ENCODE data around the gene BCL2A1.
"Not testable (repeated sequence)": the region's sequence is repeated elsewhere in the genome, so short reads cannot be mapped to it uniquely, and the experiment has no call there.

BCL2A1 gene

DNA sequence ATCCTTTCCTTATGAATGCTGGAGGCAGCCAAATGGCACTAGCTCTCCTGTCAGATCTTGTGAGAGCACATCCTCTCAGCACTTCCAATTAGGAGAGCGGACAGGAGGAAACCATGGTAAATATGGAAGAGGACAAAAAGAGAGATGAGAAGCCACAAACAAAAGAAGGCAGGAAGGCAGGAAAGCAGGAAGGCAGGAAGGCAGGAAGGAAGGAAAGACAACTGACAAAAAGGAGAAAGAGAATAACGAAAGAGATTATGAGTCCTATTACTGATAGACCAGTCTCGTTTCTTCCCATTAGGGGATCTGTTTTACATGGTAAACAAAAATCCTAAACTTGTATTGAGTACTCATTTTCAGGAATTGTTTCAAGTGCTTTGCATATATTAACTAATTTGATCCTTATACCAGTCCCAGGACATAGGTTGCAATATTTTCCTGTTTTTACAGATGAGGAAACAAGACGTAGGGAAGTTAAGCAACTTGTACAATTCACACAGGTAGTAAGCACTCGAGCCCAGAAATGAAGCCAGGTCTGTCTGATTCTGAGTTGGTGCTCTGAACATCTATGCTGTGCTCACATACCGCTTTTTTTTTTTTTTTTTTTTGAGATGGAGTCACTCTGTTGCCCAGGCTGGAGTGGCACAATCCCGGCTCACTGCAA, 4.2 kb downstream of the BCL2A1 start:
- no peak overlapping the region for H3K27ac ChIP-seq
- no peak for DNase-seq
- H3K4me3 ChIP-seq (ENCODE audit: low read depth, low read length) = no peak overlapping the region
- H3K27me3 ChIP-seq (ENCODE audit: insufficient read depth, low read depth, severe bottlenecking) = no peaks in the 10 kb centered on the region
- no peaks in the 10 kb centered on the region for H3K36me3 ChIP-seq
- H3K9me3 ChIP-seq (ENCODE audit: severe bottlenecking) = no peaks in the 10 kb centered on the region
- no peak for TF ChIP-seq CTCF (IDR thresholded peaks at IDR 0.05; ENCODE audit: low read depth, low read length)

DNA sequence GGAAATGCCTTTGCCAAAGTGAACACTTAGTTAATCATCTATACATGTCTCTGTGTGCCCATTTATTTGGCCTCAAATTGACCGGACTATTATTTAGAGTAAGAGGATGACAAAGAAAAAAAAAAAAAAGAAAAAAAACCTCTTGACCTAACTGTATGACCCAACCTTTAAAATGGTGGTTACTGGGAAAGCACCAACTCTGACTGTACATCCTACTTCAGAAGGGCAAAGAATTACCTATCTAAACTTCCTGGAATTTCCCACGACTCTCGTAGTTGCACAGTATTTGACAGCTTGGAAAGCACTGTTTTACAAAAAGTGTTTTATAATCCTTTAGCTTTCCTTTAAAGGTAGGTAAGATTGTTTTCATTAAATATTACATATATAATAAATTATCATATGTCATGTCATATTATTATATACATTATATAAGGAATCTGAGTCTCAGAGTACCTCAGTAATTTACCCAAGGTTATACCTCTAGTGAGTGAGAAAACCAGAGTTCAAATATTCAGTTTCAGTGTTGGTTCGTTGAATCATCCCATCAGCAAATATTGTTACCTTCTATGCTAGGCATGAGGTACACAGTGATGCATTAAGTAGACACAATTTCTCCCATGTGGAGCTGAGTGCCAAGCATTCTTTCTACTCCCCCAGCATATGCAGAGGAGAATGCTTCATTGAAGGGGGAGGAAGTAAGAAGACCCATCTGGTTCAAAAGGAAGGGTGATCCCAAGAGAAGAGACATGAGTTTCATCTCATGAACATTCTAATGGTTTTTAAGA, 5.0 kb downstream of the BCL2A1 start:
- no peak for DNase-seq
- no peaks in the 10 kb centered on the region for H3K9me3 ChIP-seq (ENCODE audit: severe bottlenecking)
- no peak overlapping the region for H3K4me3 ChIP-seq (ENCODE audit: low read depth, low read length)
- no peak for TF ChIP-seq CTCF (IDR thresholded peaks at IDR 0.05; ENCODE audit: low read depth, low read length)
- H3K27ac ChIP-seq = no peak overlapping the region
- H3K27me3 ChIP-seq (ENCODE audit: insufficient read depth, low read depth, severe bottlenecking) = no peaks in the 10 kb centered on the region
- H3K36me3 ChIP-seq = no peaks in the 10 kb centered on the region

GRCh38 chr15:79964232-79964805, 6.7 kb downstream of the BCL2A1 start:
- no peak overlapping the region for H3K27ac ChIP-seq
- H3K9me3 ChIP-seq (ENCODE audit: severe bottlenecking) = no peaks in the 10 kb centered on the region
- H3K36me3 ChIP-seq = no peaks in the 10 kb centered on the region
- no peak for DNase-seq
- no peak for TF ChIP-seq CTCF (IDR thresholded peaks at IDR 0.05; ENCODE audit: low read depth, low read length)
- no peak overlapping the region for H3K4me3 ChIP-seq (ENCODE audit: low read depth, low read length)
- no peaks in the 10 kb centered on the region for H3K27me3 ChIP-seq (ENCODE audit: insufficient read depth, low read depth, severe bottlenecking)

DNA sequence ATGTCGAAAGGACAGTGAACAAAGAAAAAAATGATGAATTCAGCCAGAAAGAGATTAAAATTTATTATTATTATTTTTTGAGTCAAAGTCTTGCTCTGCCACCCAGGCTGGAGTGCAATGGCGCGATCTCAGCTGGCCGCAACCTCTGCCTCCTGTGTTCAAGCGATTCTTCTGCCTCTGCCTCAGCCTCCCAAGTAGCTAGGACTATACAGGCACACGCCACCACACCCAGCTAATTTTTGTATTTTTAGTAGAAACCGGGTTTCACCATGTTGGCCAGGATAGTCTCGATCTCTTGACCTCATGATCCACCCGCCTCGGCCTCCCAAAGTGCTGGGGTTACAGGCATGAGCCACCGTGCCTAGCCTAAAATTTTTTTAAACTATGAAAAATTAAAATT, 8.1 kb downstream of the BCL2A1 start:
- H3K27ac ChIP-seq = not testable (repeated sequence)

DNA sequence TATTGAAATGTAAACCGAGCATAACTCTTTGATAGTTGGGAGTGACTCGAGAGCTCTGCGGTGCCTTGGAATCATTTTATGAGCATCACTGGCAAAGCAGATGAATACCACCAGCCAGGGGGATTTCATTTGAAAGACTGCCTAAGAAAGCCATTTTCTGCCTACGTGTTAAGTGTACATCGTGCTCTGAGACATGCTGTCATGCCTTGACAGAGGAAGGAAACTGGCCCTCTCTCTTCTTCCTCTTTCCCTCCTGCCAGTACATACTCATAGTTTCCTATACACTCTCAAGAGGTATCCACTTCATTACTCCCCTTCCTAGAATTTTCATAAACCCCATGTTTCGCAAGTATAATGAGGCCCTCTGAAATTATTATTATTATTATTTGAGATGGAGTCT, 8.8 kb downstream of the BCL2A1 start:
- H3K36me3 ChIP-seq = no peaks in the 10 kb centered on the region

More for the DNA sequence above, 8.1 kb downstream of the BCL2A1 start:
- not testable (repeated sequence) for H3K4me3 ChIP-seq (ENCODE audit: low read depth, low read length); H3K36me3 ChIP-seq; DNase-seq; H3K9me3 ChIP-seq (ENCODE audit: severe bottlenecking); H3K27me3 ChIP-seq (ENCODE audit: insufficient read depth, low read depth, severe bottlenecking)

More for the DNA sequence above, 8.8 kb downstream of the BCL2A1 start:
- no peaks in the 10 kb centered on the region for H3K9me3 ChIP-seq (ENCODE audit: severe bottlenecking)
- no peak overlapping the region for H3K4me3 ChIP-seq (ENCODE audit: low read depth, low read length)
- no peak for DNase-seq
- H3K27ac ChIP-seq = no peak overlapping the region
- H3K27me3 ChIP-seq (ENCODE audit: insufficient read depth, low read depth, severe bottlenecking) = no peaks in the 10 kb centered on the region
- no peak for TF ChIP-seq CTCF (IDR thresholded peaks at IDR 0.05; ENCODE audit: low read depth, low read length)

All from WERI-Rb-1 (cell line).